Frontal cortex (tissue), 4 donors: Measurements from ENCODE around the gene ZPLD1. TPM values are rescaled to one million over a fixed set of nuclear protein-coding genes. Genes with fewer than 3 reads are reported as not detected.

Experiments used
- DNase-seq, 2 donors: peaks; one replicate each; pipeline ENCODE4 v3.0.0; 2012; ENCODE audit warnings: low spot score in 2 of 2
- FAIRE-seq: peaks from 2 replicates; lab custom pipeline; 2012; peaks lifted over from hg19 to GRCh38; lab: Jason Lieb, UNC
- total RNA-seq: library from RNA; depleted of rRNA; stranded (reverse); fragments of >200 nt; gene quantifications from one replicate; pipeline ENCODE4 v1.2.3, GENCODE V29; 2014
- donor health status: control.
- donor health status: control.
- donor health status: control.

The ZPLD1 gene
- total RNA-seq, 1 donor from 2014 or later: not detected

DNA sequence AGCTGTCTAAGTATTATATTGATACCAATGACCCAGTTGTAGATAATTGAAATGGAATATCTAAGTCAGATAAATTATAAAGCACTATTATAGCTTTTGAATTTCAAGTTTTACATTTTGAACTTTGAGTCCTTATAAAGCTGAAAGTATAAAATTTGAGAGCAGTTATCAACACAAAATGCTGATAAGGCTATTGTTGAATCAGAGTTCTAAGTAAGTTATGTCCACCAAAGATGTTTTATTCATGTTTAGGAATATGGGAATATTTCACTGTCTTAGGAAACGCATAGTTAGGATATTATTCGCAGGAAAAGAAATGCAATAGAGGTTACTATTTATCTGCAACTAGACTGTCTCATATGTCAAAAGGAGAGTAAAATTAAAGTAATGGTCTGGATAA is 29.4 kb downstream of the ZPLD1 start:
- FAIRE-seq (no peak), DNase-seq (no peak)

DNA sequence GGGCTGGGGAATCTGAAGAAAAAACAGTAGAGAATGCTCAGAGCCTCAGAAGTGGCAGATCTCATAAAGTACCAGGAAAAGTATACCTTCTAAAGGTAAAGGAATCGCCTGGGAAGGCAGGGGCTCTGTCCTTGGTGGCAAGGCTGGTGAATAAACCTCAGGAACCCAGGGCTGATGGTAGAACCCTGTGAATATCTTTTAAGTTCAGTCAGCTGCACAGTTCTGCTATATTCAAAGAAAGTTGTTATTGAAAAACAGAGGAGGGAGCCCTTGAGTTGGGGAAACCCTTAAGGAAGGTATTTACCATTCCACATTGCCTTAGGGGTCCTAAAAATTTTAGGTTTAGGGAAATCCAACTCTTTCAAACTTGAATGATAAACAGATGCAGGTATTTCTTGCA is 31.2 kb downstream of the ZPLD1 start:
- FAIRE-seq: no peak
- no peak for DNase-seq

GRCh38 chr3:102470066-102470465 is 35.3 kb downstream of the ZPLD1 start:
- FAIRE-seq (no peak), DNase-seq (no peak)

DNA sequence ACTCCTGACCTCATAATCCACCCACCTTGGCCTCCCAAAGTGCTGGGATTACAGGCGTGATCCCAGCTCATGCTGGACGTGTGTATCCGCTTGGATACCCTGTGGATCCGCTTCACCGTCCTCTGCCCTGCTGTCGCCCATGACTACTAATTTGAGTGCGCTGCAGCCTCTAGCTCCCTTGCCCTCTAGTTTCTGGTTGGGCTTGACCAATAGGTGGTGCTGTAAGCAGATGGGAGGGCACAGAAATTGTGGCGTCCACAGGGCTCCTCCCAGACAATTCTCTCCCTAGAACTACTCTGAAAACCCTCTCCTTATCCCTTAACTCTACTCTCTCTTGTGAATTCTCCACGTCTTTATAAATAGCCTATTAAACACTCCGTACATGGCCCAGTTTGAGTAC is 36.2 kb downstream of the ZPLD1 start:
- no peak for DNase-seq
- FAIRE-seq: no peak

DNA sequence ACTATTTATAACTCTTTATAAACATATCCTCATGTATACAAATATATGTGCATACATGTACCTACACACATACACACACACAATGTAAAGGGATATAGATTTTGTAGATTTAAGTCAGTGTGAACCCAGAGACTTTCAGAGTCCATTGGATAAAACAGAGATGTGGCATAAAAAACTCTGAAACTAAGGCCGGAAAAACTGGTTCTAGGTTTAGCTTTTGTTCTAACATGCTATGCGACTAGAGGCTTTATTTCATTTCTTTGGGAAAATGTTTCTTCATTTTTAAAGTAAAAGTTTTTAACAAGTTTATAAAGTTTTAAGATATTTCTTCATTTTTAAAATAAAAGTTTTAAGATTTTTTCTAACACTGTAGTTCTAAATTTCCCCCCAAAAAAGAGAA is 36.7 kb downstream of the ZPLD1 start:
- DNase-seq (no peak), FAIRE-seq (no peak)

GRCh38 chr3:102473648-102474047 is 38.8 kb downstream of the ZPLD1 start:
- FAIRE-seq: no peak
- no peak for DNase-seq

DNA sequence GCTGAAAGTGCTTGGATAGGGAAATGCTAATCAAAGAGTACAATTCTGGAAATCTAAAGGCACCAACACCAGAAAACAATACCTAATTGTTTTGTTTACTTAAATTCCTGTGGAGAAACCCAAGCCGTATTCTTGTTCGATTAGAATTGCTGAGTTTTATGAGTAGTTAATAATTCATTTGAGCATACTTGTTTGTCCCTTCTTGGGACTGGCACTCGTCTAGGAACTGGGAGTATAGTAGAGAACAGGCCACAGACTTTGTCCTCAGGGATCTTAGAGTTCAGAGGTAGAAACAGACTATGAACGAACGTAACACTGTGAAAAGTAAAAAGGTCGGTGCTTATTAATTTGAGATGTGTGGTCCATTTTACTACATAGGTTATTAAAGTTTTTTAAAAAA is 39.4 kb downstream of the ZPLD1 start:
- DNase-seq (no peak), FAIRE-seq (no peak)

GRCh38 chr3:102476198-102476597 is 41.4 kb downstream of the ZPLD1 start:
- FAIRE-seq (no peak), DNase-seq (no peak)

DNA sequence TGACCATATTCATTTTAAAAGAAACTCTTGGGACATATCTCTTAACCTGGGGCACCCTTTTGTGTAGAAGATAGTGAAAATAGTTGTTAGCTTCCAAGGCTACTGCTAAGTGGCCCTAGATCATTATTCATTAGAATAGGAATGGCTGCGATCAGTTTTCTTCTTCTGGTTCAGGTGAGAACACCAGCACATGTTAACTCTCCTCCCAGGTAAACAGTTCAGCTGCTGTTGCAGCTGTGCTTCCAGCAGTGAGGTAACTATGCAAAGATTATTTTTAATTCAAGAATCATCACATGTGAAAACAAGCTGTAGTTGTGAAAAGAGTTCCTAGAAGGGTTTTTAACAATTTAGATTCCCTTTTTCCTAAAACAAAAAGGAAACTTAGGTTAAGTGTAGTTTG is 43.3 kb downstream of the ZPLD1 start:
- FAIRE-seq (no peak), DNase-seq (no peak)

DNA sequence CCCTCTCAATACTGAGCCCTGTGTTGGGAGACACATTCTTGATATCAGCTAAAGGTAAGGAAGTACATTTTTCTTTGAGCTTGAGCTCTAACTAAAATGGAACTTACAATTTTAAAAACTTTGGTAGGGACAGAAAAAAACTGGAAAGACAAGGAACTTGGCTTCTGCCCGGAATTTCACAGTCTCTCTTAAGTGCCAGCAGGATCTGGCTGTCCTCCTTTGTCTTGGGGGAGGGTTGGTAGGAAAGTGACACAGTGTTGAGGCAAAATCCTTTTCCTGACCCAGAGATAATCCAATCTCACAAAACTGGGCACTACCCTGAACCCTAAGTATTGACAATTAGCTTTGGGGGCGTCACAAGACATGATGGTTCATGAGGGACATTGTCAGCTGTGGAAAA is 45.3 kb downstream of the ZPLD1 start:
- FAIRE-seq: no peak
- DNase-seq: no peak

DNA sequence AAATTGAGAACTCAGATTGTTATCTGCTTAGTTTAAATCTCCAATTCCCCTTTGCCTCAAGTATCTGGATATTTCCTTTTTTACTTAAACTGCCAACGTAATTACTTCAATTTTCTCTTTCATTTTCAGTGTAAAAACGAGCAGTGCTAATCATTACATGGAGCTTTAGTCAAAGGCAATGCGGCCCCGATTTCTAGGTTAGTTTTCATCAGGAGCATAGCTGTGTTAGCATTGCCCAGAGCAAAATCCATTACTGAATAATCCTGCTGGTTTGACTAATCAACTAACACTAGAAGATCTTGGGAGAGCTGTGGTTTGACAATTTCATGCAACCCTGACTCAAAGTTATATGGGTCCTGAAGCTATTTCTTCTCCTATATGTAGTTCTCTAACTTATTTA is 46.2 kb downstream of the ZPLD1 start:
- DNase-seq (no peak), FAIRE-seq (no peak)

DNA sequence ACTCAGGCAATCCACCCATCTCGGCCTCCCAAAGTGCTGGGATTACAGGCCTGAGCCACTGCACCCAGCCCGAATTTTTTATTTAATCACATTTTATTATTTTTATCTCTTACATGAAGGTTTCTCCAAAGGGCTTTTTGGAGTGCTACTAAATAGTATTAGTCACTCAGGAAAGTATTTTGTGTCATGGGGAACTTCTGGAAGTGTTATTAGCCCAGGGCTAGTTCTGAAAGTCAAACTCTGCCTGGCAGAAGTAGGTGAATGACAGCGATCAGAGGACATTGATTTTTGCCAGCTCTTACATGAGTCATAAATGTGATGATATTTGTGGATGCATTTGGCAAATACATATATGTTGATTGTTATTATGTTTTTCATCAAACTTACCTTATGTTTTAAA is 48.7 kb downstream of the ZPLD1 start:
- FAIRE-seq (no peak), DNase-seq (no peak)

- FAIRE-seq (no peak), DNase-seq (no peak)
Measured at GRCh38 chr3:102484363-102484762, 49.5 kb downstream of the ZPLD1 start.

DNA sequence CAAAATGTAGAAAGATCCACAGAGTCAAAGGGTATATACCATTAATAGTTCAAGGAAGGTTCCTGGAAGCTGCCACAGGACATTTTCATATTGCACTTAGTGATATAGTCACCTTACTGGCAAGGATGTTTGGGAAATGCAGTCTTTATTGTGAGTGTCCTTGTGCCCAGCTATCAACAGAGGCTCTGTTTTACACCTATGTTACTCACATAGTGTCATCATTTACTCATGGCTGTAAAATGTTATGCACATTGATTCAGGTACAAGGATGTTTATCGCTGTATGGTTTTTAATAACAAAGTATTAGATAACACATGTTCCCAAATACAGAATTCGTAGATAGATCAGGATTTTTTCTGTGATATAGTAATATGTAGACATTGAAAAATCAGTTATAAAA is 50.9 kb downstream of the ZPLD1 start:
- no peak for DNase-seq
- no peak for FAIRE-seq

DNA sequence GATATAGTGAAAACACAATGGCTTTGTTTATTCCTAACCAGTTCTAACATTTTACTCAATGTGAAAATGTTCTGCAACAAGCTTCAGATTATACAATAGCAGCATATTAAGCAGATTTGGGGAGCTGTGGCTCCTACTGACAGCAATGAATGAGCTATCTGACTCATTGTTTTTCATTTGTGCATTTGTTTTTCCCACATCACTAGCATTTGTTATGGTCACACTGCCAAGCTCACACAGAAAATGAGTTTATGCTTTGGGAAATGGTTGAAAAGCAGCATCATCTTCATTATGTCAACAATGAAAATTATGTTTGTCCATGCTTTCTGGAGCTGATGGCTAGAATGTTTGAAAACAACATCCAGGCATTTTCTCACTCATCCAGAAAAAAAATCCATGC is 53.5 kb downstream of the ZPLD1 start:
- no peak for FAIRE-seq

GRCh38 chr3:102492300-102492699 is 57.5 kb downstream of the ZPLD1 start:
- no peak for DNase-seq
- no peak for FAIRE-seq

More for the DNA sequence above, 53.5 kb downstream of the ZPLD1 start:
- DNase-seq: no peak

- DNase-seq: no peak
- no peak for FAIRE-seq
Measured at GRCh38 chr3:102497571-102497970, 62.8 kb downstream of the ZPLD1 start.

DNA sequence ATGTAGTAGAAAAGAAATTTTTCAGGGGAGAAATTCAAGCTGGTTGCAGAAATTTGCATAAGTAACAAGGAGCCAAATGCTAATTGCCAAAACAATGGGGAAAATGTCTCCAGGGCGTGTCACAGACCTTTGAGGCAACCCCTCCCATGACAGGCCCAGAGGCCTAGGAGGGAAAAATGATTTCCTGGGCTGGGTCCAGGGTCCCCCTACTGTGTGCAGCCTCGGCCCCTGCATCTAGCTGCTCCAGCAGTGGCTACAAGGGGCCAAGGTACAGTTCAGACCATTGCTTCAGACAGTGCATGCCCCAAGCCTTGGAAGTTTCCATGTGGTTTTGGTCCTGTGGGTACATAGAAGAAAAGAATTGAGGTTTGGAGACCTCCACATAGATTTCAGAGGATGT is 70.7 kb downstream of the ZPLD1 start:
- no peak for FAIRE-seq
- no peak for DNase-seq

GRCh38 chr3:102510663-102511062 is 75.8 kb downstream of the ZPLD1 start:
- FAIRE-seq: no peak
- DNase-seq: no peak

DNA sequence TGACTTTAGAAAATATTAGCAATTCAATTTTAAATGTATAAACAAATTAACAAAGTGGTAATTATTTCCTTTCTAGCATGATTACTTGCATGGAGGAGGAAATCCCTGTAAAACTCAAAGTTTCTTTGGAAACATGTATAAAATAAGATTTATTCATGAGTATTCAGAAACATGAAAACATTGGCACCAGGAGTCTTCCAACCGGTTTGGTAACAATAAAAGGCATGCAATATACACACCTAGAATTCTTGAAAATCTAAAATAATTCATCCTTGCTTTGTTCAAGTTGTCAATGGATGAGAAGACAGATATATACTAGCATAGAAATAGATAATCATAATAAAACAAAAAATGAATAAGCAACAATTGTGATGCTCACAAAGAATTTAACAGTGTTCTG is 76.4 kb downstream of the ZPLD1 start:
- no peak for FAIRE-seq
- no peak for DNase-seq

DNA sequence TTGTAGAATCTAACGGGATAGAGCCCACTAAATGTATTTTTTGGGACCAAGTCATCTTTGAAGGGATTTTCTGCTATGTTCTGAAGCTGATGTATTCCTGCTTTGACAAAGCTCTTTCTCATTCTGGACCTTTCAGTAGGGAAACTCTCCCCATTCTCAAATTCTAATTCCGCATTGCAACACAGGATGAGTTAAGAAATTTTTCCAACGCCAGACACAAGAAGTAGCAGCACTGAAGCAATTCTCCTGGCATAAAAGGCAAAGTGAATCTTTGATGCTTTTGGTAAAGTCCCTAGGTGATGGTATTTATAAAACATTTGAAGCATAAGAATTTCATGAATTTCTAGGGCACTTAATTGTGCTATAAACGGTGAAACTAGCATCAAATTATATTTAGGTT is 76.8 kb downstream of the ZPLD1 start:
- no peak for DNase-seq

DNA sequence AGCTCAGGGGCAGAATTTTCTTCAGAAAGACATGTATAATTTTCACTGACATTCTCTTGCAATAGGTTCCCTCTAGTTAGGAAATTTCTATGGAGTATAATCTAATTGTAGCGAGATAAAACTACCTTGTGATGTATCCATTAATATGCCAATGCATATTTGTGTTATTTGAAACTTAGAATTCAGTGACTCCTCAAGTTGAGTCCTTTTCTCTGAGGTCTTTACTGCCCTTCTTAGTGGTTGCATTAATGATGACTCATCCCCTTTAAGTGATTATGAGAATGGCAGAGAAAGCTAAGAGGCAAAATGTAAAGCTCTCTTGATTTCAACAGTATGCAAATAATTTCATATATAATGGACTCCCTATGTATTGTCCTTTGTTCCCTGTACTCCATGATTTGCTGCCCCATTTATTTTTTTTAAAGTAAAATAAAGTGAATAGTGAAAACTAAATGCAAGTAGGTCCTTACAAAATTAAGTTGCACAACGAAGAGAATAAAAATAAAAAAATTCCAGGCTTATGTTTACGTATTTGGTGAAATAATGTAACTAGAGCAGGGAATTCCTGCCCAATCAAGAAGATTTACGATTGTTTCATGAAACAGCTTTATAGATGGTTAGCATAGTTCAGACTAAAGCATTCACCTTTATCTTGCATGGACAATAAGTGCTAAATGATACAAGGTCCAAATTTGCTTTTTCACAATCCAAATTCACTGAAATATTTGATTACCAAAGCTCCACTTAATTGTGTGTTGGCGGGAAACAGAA is 78.1 kb downstream of the ZPLD1 start:
- FAIRE-seq (no peak), DNase-seq (no peak)

More for the DNA sequence above, 76.8 kb downstream of the ZPLD1 start:
- FAIRE-seq: no peak
